HepG2 (cell line): ENCODE measurements around the gene LPO.

ENCODE experiments used
- BHLHE40 ChIP-seq: IDR thresholded peaks from 2 replicates; pipeline ENCODE4 v1.6.1; 2011; ENCODE audit warnings: low read length, improper control_type of control experiment
- SPEN ChIP-seq: sonication (generic); formaldehyde crosslinking; IDR thresholded peaks from 2 replicates; pipeline ENCODE4 v1.5.1; 2020; ENCODE audit warnings: low read depth, mild to moderate bottlenecking, missing genetic modification reagents

DNA sequence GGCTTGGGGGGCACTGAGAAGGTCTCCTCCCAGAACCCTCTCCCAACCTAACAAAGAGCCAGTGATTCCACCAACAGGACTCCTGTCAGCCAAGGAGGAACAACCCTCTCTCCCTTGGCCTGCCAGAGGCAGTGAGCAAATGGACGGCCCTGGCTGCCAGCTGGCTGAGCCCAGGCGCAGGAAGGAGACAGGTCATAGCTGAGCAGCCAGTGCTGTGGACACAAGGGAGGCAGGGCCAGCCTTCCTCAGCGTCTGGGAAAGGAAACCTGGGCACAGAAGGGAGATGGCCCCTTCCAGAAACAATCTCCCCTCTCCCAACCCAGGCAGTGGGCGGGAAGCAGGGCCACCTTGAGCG is 40.3 kb downstream of the LPO start:
- TF ChIP-seq BHLHE40 = no peak
- no peak for TF ChIP-seq SPEN
